DMS53 treated with DMSO at 0.1 percent for 48 hours (cell line): ENCODE data around the gene SOX4.
"Not testable (repeated sequence)": the region's sequence is repeated elsewhere in the genome, so short reads cannot be mapped to it uniquely, and the experiment has no call there.

Experiments
- DNase-seq: peaks from one replicate; lab custom pipeline; 2025; ENCODE audit not compliant: unreplicated experiment; lab: John Stamatoyannopoulos, UW

SOX4 gene

DNA sequence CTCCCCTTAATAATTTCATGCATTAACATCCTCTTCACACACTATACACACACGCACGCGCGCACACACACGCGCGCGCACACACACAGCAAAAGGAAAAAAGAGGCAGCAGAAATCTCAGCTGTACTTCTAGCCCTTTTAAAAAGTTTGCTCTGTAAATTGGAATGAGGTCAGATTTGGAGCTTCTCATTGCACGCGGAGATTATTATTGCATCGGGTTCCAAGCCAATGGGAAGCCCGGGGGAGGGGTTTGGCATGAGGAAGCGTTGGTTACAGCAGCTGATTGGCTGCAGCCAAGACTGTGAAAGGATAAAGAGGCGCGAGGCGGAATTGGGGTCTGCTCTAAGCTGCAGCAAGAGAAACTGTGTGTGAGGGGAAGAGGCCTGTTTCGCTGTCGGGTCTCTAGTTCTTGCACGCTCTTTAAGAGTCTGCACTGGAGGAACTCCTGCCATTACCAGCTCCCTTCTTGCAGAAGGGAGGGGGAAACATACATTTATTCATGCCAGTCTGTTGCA, at the start of gene SOX4:
TSS of gene SOX4 (plus strand) at position 340 of the 515 bp plus-strand sequence. CDS start 784 bp downstream, outside the sequence.
- DNase-seq = peak; percentile 93

DNA sequence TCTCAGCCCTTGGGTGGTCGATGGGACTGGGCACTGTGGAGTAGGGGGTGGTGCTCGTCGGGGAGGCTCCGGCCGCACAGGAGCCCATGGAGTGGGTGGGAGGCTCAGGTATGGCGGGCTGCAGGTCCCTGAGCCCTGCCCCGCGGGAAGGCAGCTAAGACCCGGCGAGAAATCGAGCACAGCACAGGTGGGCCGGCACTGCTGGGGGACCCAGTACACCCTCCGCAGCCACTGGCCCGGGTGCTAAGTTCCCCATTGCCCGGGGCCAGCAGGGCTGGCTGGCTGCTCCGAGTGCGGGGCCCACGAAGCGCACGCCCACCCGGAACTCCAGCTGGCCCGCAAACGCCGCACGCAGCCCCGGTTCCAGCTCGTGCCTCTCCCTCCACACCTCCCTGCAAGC, 41.3 kb upstream of the SOX4 start:
- not testable (repeated sequence) for DNase-seq

DNA sequence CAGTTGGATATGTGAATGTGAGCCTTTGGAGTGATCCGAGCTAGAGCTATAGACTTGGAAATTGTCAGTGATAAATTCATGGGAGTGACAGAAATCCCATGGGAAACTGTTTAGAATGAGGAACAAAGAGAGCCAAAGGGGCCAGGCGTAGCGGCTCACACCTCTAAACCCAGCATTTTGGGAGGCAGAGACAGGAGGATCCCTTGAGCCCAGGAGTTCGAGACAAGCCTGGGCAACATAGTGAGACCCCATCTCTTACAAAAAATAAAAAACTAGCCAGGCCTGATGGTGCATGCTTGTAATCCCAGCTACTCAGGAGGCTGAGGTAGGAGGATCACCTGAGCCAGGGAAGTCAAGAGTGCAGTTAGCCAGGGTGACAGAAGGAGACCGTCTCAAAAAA, 39.3 kb upstream of the SOX4 start:
- no peak for DNase-seq

DNA sequence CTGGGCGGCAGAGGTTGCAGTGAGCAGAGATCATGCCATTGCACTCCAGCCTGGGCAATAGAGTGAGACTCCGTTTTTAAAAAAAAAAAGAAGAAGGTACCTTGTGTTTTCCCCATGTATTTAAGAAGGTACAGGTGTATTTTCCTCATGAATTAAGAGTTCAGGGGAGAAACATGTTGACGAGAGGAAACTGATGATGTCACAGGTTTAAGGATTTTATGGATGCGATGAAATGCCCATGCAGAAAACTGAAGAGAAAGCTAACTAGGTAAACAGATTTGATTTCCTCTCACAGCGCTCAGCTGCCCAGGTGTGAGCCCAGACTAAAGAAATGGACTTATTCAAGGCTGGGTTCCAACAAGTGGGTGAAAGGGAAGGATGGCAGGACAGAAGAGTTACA, 38.4 kb upstream of the SOX4 start:
- DNase-seq = no peak

DNA sequence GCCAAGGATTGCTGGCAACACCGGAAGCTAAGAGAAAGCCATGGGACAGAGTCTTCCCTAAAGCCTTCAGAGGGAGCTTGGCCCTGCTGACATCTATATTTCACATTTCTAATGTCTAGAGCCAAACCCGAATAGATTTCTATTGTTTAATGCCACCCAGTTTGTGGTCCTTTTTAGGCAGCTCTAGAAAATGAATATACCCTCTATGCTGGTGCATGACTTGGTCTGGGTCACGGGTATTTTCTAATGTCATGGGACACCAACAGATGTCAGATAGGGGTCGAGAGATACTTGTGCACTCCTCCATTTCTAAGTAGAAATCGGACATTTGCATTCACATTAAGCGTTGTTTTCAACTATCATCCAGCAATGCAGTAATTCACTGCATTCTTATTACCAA, 37.0 kb upstream of the SOX4 start:
- DNase-seq = no peak

DNA sequence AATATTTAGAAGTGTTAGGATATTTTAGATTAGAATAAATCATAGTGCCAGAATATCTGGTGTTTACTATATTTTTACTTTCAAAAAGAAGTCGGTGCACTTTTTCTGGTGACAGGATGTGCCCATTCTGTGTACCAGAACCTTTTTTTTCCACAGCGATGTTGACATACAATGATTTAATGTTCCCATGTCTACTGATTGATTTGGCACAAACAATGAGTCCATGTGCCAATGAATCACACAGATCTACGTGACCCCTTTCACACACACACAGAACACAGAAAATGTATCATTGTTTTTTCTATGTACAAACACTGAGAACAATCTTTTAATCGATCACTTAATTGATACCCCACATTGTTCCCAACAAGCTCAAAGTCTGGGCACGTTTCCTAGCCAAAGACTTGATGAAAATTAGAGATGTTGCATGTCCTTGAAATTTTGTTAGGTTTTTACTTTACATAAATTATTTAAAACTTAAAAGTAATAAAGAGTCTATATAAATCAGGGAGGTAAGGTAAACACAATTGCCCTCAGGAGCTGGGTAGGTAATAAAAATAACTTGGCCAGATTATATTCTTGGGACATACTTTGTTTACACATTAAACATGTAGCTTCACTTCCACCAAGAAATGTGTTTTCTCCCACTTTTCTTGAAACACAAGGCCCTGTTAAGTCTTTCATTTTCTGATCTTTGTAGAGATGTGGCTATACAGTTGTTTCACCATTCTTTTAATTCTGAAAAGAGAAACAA, 36.4 kb upstream of the SOX4 start:
- no peak for DNase-seq

DNA sequence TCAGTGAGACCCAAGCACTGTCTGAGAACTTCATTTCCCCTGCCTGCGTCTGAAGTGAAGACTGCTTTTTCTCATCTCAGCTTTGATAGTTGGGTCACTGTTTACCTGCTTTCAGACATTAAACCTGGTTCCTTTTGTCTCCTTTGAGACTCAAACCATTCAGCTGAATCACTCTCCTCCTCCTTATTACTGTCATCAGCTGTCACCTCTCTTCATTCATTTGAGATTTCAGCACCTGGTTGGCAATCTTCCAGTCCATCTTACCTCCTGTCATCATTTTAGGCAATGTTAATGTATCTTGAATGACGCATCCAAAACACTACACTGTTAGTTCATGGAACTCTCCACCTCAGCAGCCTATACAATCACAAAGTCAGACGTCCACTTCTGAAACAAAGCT, 34.3 kb upstream of the SOX4 start:
- DNase-seq = no peak

DNA sequence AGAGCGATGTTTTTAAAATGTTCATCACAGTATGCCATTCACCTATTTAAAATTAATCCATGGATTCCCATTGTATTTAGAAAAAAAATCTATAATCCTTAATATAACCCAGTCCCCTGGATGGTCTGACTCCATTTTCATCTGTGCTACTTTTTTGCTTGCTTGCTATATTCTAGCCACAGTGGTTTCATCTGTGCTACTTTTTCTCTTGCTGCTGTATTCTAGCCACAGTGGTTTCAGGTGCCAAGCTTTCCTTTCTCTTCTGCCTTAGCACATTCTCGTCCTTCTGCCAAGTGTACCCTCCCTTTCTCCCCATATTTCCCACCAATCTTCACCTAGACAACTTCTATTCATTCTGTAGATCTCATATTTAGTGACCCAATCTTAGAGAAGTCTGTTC, 33.3 kb upstream of the SOX4 start:
- no peak for DNase-seq

DNA sequence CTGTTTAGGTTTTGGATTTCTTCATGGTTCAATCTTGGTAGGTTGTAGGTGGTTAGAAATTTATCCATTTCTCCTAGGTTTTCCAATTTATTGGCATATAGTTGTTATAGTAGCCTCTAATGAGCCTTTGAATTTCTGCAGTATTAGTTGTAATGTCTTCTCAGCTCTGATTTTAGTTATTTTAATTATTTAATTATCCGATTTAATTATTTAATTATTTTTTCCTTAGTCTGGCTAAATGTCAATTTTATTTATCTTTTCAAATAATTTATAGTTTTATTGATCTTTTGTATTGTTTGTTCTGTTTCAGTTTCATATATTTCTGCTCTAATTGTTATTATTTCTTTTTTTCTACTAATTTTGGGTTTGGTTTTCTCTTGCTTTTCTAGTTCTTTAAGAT, 28.1 kb upstream of the SOX4 start:
- no peak for DNase-seq

DNA sequence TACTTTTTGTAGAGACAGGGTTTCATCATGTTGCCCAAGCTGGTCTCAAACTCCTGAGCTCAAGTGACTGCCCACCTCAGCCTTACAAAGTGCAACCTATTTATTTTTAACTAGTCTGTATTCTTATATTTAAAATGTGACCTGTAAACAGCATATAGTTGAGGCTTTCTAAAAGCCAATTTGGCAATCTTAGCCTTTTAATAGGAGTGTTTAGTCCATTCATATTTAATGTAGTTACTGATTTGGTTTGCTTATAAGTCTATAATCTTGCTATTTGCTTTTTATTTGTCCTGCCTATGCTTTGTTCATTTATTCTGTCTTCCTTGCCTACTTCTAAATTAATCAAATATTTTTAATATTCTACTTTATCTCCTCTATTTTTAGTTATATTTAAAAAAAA, 15.0 kb upstream of the SOX4 start:
- no peak for DNase-seq

DNA sequence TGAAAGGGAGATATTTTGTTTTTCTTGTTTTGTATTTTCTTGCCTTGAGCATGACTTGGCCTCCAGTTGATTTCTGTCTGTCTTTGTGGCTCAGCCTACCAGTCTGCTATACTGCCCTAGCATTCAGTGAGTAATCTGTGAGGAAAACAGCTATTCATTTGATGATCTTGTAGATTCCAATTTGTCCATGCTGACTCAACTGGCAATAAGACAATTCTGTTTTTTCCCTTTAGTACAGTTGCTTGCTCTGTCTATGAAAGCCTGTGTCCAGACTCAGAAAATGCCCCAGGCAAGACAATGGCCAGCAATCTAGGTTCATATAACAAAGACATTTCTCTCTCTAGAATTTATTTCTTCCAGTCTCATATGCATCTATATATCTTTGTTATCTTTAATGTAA, 10.9 kb upstream of the SOX4 start:
- no peak for DNase-seq

DNA sequence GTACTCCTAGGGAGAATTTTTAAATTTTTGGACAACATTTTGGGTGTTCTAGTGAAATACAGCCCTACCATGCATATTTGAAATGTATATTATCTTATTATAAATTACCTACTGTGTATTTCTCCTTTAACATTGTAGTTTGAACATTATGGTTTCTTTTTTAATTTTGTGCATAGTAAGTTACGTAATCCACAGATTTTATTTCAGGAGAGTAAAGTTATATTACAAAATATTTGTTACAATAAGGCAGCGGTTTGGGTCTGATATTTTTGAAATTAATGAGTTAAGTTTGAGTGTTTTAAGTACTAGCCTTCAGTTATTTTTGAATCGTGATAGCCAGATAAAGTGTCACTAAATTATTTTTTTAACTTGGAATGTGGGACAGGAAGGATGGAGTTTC, 7.3 kb upstream of the SOX4 start:
- DNase-seq = no peak

DNA sequence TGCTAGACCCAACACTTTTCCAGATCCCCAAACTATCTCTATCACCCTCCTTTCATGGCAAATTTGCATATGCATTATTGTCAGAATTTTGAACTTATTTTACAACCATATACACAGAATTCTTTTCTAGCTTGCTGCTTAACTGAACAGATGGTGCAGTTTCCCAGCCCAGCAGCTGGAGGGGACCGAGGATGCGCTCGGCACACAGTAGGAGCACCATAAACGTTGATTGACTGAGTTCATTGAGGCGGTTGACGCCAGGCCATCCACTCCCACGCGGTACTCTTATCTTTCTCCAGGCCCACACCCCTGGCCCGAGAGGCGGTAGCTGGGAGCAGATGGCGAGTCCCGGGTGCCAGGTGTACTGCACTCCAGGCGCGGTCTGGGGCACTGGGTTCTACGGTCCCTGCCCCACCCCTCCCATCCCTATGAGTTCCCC, 6.8 kb upstream of the SOX4 start:
- no peak for DNase-seq

DNA sequence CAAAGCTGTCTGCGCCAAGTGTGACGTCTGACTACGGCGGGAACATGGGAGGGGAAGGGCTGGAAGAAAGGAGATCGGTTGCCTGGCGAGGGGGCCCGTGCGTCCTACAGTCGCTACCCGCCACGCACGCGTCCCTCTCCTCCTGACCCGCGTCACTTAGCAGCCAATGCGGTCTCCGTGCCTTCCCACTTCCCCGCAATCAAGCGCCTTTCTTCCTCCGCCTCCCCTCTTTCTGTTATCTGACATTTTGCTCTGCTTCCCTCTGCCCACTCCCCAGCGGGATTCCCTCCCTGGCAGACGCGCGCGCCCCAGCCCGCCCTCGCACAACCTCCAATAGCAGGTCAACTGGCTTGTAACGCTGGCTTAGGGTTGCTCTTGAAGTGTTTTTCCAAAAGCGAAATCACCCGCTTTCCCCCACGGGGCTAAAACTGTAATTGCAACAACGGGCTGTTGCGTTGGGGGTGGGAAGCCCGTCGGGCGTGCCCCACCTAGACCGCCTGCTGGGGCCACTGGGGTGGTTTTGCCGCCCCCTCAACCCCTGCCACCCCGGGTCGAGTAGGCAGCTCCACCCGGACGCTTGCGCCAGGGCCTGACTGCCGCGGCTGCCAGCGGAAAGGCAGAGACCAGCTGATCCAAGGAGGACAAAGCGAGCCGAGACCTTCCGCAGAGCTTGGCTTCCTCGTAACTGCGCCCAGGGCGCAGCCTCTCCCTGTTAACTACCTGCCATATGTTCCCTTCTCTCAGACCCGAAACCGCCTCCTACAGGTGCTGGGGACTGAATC, 6.2 kb upstream of the SOX4 start:
- peak; percentile 68 for DNase-seq

DNA sequence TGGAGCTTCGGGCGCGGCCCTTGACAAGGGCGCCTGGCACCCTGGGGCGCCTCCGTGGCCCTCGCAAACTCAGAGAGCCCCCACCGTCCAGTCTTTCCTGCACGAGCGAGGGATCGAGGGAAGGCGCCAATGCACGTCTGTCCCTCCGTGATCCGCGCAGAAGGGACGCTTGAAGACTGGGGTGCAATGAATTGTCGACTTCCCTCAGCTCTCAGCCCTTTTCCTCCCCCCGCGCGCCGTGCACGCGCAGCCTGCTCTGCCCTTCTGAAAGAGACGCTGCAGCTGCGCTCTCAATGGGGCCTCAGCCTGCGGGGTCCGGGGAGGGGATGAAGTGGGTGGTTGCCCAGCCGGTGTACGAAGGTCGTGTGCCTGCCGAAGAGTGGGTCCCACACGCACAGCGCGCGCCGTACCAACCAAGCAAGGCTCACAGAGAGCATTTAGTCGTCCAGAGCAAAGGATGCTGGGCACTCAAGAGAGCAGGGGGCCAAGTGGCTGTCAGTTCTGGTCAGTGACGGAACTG, 5.5 kb upstream of the SOX4 start:
- peak; percentile 82 for DNase-seq

DNA sequence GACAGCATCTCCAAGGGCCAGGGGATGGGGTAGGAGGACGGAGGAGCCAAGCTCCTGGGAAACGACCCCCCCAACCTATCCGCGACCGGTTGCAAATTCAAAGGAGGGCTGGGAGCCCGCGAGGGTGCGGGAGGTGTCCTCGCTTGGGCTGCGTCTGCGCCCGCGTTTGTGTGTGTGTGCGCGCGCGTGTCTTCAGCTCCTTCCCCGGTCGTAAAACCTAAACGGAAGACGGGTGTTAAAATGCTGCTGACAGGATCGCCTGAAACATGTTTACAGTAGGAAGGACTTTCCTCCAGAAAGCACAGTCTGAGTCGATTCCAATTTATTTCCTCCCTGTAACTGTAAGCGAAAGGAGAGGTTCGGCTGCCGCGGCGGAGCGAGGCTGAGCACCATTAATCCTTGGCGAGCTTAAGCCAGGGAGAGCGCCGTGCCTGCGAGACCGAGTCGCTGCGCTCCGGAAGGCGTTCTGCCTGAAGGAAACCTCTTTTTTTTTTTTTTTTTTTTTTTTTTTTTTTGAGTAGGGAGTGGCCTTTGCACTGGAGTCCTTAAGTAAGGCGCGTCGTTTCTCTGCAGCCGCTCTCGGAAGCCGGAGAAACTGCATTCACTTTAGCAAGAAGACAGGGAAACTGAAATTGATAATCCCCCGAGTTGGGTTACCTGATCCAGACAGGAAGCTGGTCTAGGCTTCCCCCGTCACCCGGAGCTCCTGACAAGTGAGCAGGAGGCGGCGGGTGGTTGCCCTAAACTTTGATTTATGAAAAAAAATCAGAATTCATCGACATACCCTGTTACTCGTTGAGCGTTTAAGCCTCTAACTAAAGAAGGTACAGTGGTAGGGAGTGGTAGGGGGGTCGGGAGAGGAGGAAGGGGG, 4.8 kb upstream of the SOX4 start:
- DNase-seq = peak; percentile 84

DNA sequence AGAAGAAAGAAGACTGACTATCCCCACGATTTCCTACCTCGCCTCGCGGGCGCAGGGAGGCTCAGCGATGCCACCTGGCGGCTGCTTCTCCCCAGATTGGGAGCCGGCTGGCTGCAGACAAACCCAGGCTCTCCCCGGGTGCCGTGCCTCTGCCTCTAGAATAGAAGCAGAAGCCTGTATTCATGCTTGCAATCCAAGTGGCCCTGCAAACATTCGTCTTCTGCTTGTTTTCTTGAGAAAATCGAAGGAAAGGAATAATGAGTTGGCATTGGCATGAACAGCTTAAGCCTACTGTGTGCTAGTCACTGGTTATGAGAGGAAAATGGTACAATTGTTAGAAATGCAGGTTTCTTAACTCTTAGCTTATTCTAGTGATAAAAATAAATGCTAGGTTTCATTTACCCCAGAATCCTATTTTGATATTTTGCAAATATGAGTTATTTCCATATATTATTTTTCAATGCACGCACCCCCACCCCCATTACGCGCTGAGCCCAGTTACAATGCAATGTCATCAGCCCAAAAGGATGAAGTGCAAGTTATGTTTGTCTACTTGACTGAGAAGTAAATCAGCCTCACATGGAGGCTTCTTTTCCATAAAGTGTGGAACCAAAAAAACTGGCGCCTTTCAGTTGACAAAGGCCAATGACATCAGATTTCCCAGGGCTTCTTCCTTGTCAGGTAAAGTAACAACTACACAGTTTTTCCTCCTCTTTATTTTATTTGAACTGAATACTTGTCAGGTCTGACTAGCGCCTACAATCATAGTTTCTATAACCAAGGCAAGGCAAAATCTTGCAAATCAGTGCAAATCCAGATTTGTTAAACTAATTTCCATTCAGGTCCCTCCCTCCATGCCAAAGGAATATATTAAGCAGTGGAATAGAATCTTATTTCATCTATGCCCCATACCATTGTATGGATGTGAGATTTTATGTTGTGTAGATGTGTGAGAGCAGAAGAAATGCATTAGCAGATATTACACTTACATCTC, 3.9 kb upstream of the SOX4 start:
- peak; percentile 84 for DNase-seq

DNA sequence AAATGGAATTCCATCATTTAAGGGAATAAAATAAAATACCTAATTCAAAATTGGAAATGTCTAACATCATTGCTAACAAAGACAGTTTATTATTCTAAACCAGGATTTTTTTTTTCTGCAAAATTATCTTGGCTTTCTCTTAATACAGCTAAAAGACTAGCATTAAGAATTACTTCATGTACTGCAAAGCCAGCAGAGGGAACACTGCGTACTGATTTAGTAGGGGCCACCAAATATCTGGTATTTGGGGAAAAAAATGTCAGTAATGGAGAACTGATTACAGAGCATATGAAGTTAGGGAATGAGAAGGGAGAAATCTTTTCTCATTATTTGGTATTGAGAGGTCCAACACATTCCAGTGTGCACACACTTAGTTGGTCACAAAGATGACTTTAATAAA, 3.2 kb upstream of the SOX4 start:
- DNase-seq = no peak

DNA sequence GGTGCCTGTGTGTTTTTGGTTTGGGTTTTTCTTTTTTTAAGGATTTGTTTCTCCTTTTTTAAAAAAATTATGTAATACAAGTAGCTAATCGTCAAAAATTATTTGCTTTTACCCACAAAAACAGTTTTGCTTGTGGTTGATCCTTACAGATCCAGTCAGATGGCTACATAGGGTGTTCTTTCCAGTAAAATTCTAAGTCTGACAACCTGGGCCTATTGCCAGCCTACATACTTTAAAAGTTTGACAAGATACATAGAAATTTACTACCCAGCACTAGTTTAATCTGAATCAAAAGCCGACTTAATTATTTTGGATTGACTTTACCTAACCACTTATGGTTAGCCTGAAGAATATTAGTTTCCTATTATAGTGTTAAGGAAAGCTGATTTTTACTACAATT, 2.1 kb upstream of the SOX4 start:
- no peak for DNase-seq

DNA sequence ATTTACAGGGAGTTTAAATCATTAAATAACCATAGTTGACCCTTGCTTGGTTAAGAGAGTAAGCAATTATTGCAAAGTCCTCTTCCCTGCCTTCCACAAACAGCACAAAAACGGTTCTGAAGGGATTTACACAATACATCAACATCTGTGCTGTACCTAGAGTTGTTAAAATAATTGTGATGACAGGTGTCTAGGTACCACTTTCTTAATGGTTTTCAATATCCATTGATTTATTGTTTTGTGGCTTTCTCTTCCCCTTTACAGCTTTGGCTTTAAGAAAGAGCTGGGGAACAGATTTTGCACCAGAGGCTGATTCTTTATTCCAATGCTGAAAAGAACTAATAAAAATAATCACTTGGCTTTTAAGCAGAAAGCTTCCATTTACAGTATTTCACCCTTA, 598 bp upstream of the SOX4 start:
- DNase-seq = no peak
